ENCODE measurements around the gene MMP23B.
"Not testable (repeated sequence)": the region's sequence is repeated elsewhere in the genome, so short reads cannot be mapped to it uniquely, and the experiment has no call there.

MMP23B gene

DNA sequence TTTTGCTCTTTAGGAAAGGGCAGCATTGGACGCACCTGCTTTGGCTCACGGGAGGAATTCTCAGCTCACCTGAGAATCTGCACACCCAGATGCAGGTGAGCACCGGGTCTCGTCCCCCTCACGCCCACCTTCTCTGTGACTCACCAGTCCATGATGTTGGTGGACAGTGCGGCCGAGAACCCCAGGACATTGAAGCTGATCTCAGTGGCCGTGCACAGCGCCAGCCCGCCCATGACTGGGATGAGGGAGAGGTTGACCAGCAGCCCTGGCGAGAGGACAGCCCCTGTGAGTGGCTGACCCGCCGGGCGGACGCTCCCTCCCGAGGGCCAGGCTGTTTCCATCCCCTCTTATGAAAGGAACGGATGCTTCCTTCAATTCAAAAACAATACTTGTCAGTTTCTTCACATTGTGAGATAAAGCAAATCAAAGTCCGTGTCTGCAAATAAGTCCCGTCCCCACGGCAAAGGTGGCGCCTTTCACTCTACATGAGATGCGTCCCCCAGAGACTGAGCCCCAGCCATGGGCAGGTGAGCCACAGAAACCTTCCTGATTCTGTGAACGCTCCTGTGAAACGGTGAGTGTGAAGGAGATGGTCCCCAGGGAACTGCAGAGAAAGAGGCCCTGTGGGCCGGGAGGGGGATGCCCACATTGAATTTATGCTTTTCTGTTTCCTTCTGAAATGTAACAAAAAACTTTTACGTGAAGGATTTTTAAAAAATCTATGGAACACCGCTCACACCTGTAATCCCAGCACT, 39.6 kb downstream of the MMP23B start:
- DNase-seq: no peak

DNA sequence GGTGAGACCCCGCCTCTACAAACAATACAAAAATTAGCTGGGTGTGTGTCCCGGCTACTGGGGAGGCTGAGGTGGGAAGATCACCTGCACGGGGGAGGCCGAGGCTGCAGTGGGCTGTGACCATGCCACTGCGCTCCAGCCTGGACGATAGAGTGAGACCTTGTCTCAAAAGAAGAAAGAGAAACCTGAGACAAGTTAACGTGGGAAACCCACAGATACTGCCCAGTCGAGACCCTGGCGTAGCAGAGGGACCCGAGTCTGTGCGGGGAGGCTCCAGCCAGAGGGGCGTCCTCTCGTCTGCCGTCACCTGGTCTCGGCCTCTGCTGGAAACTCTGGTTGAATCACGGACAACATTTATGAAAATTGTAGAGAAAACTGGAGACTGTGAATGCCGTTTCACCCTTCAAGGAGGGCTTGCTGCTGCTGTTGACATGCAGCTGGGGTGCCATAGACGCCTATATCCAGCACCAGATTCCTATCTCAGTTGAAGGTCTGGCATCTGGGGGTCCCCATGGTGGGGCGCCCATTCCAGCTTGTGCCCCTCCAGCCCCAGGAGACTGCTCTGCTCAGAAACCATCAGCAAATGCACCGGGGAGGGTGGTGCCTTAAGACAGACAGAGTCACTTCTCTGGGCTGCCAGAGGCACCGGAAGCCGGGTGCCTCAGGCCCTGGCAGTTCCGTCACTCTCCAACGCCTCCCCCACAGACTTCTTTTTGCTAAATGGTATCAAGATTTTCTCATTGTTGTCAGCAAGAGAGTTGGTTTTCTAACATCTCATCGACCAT, 40.4 kb downstream of the MMP23B start:
- no peak for DNase-seq

DNA sequence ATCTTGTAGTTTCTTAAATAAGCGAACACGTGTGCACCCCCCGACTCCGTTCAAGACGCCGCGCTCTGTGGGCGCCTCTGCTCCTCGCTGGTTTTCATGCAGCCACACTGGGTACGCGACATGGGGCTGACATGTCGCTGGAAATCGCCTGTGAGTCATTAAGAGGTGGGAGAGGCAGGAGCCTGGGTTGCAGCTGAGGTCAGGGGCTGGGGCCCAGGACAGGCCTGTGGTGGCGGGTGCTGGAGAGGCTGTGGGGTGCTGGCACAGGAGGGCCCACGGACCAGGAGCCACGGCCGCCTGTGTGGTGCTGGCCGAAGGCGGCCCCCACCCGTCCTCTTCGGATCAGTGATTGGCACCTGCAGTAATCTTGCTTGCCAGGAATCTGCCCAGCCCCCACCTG, 42.8 kb downstream of the MMP23B start:
- DNase-seq: not testable (repeated sequence)

DNA sequence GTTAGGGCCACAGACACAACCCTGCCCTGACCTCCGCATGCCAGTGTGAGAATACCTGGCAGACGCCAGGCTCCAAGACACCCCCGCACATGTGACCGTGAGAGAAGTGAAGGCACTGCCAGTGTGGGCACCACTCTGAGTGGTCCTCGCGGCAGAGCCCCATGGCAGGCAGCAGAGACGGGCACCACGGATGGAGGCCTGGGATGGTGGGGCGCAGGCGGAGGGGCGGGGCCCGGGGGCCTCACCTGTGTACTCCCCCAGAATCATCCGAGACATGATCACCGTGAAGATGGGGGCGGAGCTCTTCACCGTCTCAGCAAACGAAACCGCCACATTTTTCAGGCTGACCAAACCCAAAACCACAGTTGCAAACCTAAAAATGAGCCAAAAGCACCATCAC, 43.2 kb downstream of the MMP23B start:
- DNase-seq: not testable (repeated sequence)

GRCh38 chr1:1676087-1676486, 44.1 kb downstream of the MMP23B start:
- DNase-seq: not testable (repeated sequence)

- peak; percentile 34 for DNase-seq
Observed at GRCh38 chr1:1677718-1678580, 46.0 kb downstream of the MMP23B start.

DNA sequence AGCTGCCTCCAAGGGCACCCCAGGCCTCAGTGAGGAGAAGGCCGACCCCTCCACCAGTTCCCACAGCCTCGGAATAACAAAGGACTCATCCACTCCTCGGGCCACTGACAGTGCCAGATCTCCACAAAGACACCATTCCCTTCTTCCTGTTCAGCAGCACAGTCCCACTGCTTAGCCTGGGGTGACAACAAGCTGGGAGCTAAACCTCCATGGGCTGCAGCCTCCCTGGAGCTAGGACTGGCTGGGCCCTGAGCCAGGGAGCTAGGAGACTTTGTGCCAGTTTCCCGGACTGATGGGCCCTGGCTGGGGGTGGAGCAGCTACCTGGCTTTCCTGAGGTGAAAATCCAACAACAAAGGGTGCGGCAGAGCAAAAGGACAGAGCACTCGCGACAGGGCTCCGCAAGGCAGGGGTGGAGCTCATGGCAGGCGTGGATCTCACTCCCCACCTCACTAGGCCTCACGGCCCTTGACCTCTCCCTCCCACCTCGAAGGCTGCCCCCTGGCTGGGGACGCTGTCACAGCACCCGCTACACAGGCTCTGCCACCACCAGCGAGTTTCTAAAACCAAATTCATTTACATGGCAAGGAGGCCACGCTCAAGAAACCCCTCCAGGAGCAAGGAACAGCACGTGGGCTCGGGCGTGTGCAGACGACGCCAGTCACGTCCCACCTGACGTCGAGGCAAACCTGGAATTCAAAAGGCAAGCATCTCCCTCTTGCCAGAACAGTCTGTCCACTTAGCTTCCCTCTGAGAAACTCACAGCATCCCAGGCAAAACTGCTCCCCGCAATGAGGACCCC, 46.8 kb downstream of the MMP23B start:
- DNase-seq: peak; percentile 21

GRCh38 chr1:1680031-1680911, 48.3 kb downstream of the MMP23B start:
- DNase-seq: no peak

- DNase-seq: no peak
Observed at GRCh38 chr1:1680912-1681273, 48.9 kb downstream of the MMP23B start.

GRCh38 chr1:1683104-1683905, 51.3 kb downstream of the MMP23B start:
- no peak for DNase-seq
